Esophagus (tissue), 2 donors: ENCODE measurements around the gene CCZ1B. TPM values are rescaled to one million over a fixed set of nuclear protein-coding genes. Genes with fewer than 3 reads are reported as not detected.
"Not testable (repeated sequence)": the region's sequence is repeated elsewhere in the genome, so short reads cannot be mapped to it uniquely, and the experiment has no call there.

ENCODE experiments used
- H3K27ac ChIP-seq, 2 donors: one replicate each; pipeline ENCODE4 v1.5.1; 2013; ENCODE audit warnings: low read depth in 2 of 2, mild to moderate bottlenecking in 2 of 2, inconsistent platforms in 1 of 2, low read length in 1 of 2, moderate library complexity in 1 of 2
- H3K27me3 ChIP-seq, 2 donors: one replicate each; pipeline ENCODE4 v1.6.1; 2013; ENCODE audit warnings: low read length in 2 of 2, control low read depth in 1 of 2, mild to moderate bottlenecking in 1 of 2; ENCODE audit not compliant: insufficient read depth in 2 of 2, control insufficient read depth in 1 of 2
- H3K36me3 ChIP-seq, 2 donors: one replicate each; pipeline ENCODE4 v1.6.1; 2013; ENCODE audit warnings: low read length in 1 of 2; ENCODE audit not compliant: control insufficient read depth in 2 of 2, insufficient read depth in 2 of 2
- H3K4me1 ChIP-seq, 2 donors: one replicate each; pipeline ENCODE4 v1.6.1; 2013; ENCODE audit warnings: low read length in 1 of 2; ENCODE audit not compliant: control insufficient read depth in 2 of 2, insufficient read depth in 2 of 2
- H3K4me3 ChIP-seq, 2 donors: one replicate each; pipeline ENCODE4 v1.5.1; 2013; ENCODE audit warnings: low read length in 2 of 2, mild to moderate bottlenecking in 2 of 2, low read depth in 1 of 2, moderate library complexity in 1 of 2
- H3K9me3 ChIP-seq, 2 donors: one replicate each; pipeline ENCODE4 v1.6.1; 2013; ENCODE audit warnings: mild to moderate bottlenecking in 2 of 2, low read depth in 1 of 2, low read length in 1 of 2, moderate library complexity in 1 of 2; ENCODE audit not compliant: control insufficient read depth in 2 of 2, insufficient read depth in 1 of 2
- WGBS, 2 donors: extraction: QIAGEN DNeasy Blood & Tissue Kit; methylation state at CpG; one replicate each; pipeline ENCODE4 v1.1.7; 2013; 5-methylcytosine and 5-hydroxymethylcytosine counted together
- polyA plus RNA-seq, 2 donors: library from polyadenylated mRNA; stranded (reverse); fragments of 200-250 nt; gene quantifications; one replicate each; pipeline ENCODE4 v1.2.3, GENCODE V29; 2013
- donor health status: healthy with polysubstance abuse.
- donor health status: Bipolar disorder and iron deficiency.

CCZ1B gene
- polyA plus RNA-seq, 2 donors: 20.5 to 40.3 TPM

DNA sequence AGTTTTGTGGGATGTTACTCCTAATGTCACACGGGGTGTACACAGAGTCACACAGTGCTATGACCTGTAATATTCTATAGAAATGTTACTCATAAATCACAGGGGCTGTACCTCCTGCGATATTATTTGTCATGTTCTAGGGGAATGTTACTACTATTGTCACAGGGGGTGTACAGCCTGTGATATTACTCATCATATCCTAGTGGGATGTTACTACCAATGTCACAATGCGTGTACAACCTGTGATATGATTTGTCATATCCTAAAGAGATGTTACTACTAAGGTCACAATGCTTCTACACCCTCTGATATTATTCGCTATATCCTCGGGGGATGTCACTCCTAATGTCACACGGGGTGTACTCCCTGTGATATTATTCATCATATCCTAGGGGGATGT is 7.6 kb upstream of the CCZ1B start:
- 83 to 89% methylated on average over 6 of the region's 6 CpGs for WGBS, 2 donors
- Histone ChIP-seq H3K27ac (no peak overlapping the region), H3K4me3 (no peak overlapping the region), H3K4me1 (no peaks in the 10 kb centered on the region), H3K27me3 (no peaks in the 10 kb centered on the region), H3K36me3 (no peaks in the 10 kb centered on the region), H3K9me3 (no peaks in the 10 kb centered on the region)

DNA sequence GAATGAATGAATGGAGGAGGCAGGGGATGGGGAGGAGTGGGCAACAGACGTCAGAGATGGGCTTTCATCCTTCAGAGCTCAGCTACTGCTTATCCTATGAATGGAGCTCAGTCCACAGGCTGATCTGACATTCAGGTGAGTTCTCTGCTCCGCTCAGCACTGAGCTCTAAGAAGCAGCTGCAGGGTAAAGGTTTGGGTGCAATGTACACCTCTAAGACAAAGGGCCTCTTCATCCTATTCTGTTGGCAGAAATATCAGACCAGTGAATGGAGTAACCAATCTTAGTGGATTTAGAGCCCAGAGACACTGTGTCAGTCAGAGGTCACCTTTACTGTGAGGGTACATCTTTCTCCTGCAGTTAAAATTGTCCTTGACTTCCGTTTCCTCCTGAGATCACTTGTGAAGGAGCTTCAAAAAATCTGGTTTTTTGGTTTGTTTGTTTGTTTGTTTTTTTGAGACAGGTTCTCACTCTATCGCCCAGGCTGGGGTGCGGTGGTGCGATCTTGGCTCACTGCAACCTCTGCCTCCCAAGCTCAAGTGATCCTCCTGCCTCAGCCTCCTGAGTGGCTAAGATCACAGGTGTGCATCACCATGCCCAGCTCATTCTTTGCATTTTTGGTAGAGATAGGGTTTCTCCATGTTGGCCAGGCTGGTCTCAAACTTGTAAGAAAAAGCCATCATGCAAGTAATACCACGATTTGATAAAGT is 5.1 kb upstream of the CCZ1B start:
- no peak overlapping the region for H3K4me3 ChIP-seq
- 73 to 76% methylated on average over 7 of the region's 7 CpGs for WGBS, 2 donors
- H3K4me1 ChIP-seq: no peaks in the 10 kb centered on the region
- no peaks in the 10 kb centered on the region for H3K9me3 ChIP-seq
- no peaks in the 10 kb centered on the region for H3K27me3 ChIP-seq
- H3K36me3 ChIP-seq: no peaks in the 10 kb centered on the region
- H3K27ac ChIP-seq: no peak overlapping the region

DNA sequence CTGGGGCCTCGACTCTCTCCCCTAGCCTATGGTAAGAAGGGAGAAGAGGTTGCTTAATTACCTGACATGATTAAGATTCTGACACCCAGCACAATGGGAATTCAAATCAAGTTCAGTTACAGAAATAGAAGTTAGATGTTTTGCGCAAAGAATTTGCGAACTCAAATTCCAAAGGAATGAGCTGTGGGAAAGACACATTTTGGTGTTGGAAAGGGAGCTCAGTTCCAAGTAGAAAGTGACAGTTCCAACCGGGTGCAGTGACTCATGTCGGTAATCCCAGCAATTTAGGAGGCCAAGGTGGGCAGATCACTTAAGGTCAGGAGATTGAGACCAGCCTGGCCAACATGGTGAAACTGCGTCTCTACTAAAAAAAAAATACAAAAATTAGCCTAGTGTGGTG is 4.0 kb upstream of the CCZ1B start:
- 73 to 81% methylated on average over 6 of the region's 6 CpGs for WGBS, 2 donors
- H3K4me3 ChIP-seq, H3K4me1 ChIP-seq, H3K36me3 ChIP-seq, H3K27ac ChIP-seq, H3K9me3 ChIP-seq, H3K27me3 ChIP-seq: not testable (repeated sequence)

DNA sequence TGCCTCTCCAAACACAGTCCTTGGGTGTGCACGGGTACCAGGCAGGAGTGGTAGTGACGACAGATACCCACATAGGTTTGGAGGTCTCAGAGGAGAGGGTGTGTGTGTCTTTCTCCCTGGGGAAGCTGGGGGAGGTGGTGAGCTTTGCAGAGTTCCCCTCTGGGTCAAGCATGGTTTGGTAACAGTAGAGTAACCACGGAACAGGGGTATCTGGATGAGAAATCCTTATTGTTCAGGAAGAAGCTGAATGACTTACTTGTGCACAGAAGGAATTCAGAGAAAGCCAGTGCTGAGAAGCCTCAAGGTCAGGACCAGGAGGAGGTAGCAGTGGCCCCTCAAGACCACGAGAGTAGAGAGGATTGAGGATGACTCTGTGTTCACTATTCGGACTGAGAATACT is 3.5 kb upstream of the CCZ1B start:
- not testable (repeated sequence) for H3K27me3 ChIP-seq, H3K9me3 ChIP-seq, H3K36me3 ChIP-seq, H3K4me3 ChIP-seq, H3K4me1 ChIP-seq, H3K27ac ChIP-seq
- WGBS, 2 donors: 60 to 63% methylated on average over 3 of the region's 5 CpGs

DNA sequence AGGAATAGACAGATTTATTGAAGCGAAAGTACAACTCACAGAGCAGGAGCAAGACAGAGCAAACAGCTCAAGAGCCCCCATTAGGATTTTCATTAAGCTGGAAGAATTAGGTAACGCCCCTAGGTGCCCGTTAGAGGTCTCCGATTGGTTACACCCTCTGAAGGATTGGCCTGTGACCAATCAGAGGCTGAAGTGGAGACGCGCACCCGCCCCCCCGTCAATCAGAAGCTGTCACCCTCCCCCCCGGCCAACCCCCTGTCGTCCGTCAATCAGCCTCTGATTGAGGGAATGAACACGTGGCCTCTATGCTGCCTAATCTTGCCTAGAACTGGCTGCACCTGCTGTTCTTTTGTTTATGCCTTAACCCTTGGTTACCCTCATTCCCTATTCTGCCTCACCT is 1.1 kb upstream of the CCZ1B start:
- H3K27ac ChIP-seq, H3K27me3 ChIP-seq, H3K9me3 ChIP-seq, H3K36me3 ChIP-seq, H3K4me3 ChIP-seq, H3K4me1 ChIP-seq: not testable (repeated sequence)
- 67 to 72% methylated on average over 1 to 12 of the region's 12 CpGs for WGBS, 2 donors

DNA sequence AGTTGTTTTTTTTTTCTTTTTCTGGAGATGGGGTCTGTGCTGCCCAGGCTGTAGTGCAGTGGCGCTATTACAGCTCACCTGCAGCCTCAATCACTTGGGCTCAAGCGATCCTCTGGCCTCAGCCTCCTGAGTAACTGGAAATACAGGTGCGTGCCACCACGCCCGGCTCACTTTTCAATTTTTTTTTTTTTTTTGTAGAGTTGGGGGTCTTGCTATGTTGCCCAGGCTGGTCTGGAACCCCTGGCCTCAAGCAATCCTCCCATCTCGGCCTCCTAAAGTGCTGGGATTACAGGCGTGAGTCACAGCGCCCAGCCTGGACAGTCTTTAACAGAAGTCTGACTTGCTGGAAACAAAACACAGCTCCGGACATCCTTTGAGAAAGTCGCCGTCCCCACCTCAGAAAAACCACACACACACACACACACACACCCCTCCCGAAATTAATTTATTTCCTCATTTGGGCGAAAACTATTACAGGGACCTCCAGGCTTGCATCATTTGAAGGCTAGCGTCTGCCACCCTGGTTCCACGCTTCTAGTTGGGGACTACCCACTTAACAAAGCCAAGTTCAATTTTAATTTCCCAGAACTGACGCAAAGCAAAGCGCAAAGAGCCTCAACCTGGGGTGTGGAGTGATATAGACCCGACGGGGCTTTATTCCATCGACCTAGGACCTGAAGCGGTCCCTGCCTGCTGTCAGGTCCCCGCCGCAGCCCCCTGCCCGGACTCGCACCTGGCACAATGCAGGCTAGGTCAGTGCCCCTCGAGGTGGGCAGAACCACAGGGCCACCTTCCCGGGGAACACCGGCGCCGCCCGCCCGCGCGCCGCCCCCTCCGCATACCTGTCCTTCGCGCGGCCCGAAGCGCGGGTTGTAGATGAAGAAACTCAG is 594 bp downstream of the CCZ1B start:
- WGBS, 2 donors: 33 to 40% methylated on average over 7 to 10 of the region's 42 CpGs
- not testable (repeated sequence) for H3K9me3 ChIP-seq, H3K27me3 ChIP-seq, H3K36me3 ChIP-seq, H3K4me1 ChIP-seq, H3K27ac ChIP-seq
- peak overlapping the region in 1 of 2 donors; percentile 55 for H3K4me3 ChIP-seq

DNA sequence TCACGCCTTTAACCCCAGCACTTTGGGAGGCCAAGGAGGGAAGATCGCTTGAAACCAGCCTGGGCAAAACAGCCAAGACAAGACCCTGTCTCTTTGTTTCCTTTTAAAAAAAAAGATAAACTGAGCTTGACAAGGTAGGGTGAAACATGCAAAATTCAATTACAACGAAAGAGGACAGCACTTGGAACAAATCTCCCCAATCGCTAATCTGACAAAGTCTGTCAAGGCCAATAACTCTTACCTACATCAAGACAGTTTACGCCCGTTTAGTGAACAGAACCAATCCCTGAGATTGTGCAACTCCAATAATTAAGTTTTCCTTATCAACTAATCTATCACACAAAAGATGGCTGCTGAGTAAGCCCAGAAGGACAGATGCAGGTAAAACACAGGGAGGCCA is 4.5 kb downstream of the CCZ1B start:
- H3K27me3 ChIP-seq, H3K4me3 ChIP-seq, H3K27ac ChIP-seq, H3K9me3 ChIP-seq, H3K36me3 ChIP-seq, H3K4me1 ChIP-seq: not testable (repeated sequence)
- 88 to 89% methylated on average over 6 of the region's 6 CpGs for WGBS, 2 donors

DNA sequence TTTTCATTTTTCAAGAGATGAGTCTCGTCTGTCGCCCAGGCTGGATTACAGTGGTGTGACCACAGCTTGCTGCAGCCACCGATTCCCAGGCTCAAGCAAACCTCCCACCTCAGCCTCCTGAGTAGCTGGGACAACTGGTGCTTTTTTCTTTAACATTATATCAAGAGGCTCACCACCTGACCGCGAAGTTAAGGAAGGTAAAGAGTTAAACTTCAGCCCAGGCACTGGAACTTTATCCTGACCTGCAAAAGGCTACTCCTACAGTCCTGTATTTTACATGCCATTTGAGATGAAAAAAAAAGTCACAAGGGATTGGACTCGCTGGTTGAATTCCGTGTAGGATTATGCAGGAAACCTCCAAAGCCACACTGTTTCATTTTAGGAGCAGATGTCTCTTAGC is 10.6 kb downstream of the CCZ1B start:
- not testable (repeated sequence) for H3K4me1 ChIP-seq, H3K4me3 ChIP-seq, H3K36me3 ChIP-seq, H3K27ac ChIP-seq, H3K9me3 ChIP-seq, H3K27me3 ChIP-seq
- 92 to 94% methylated on average over 6 to 7 of the region's 7 CpGs for WGBS, 2 donors

DNA sequence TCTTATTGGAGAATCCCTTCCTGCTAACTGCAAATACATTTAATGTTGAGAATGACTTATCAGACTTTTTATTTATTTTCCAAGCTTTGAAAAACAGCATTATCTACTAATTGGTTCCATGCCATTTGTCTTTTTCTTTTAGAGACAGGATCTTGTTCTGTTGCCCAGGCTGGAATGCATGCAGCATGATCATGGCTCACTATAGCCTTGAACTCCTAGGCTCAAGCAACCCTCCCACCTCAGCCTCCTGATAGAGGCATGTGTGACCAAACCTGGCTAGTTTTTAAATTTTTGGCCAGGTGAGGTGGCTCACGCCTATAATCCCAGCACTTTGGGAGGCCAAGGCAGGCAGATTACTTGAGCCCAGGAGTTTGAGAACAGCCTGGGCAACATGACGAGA is 13.1 kb downstream of the CCZ1B start:
- WGBS, 2 donors: 97 to 100% methylated on average over 1 to 2 of the region's 2 CpGs
- not testable (repeated sequence) for H3K4me3 ChIP-seq

DNA sequence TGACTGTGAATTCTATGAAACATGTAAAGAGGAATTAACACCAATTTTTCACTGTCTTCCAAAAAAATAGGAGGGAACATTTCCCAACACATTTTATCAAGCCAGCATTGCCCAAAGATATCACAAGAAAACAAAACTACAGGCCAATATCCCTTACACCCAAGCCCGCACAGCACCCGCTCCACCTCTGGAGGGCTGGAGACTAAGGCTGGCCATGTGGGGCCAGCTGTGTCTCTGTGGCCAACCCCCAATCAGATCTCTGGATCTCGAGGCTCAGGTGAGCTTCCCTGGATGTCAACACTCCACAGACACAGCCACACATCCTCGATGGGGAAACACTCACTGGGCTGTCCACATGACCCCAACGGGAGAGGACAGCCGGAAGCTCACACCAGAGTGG is 18.1 kb downstream of the CCZ1B start:
- 78 to 92% methylated on average over 3 to 4 of the region's 6 CpGs for WGBS, 2 donors
- H3K4me1 ChIP-seq, H3K27me3 ChIP-seq, H3K27ac ChIP-seq, H3K4me3 ChIP-seq, H3K9me3 ChIP-seq, H3K36me3 ChIP-seq: not testable (repeated sequence)

More for the DNA sequence above, 13.1 kb downstream of the CCZ1B start:
- not testable (repeated sequence) for H3K27me3 ChIP-seq, H3K9me3 ChIP-seq, H3K36me3 ChIP-seq, H3K4me1 ChIP-seq, H3K27ac ChIP-seq
